ENCODE data around the gene TBC1D22A.

- TF ChIP-seq EZH2 (IDR thresholded peaks at IDR 0.05) (no peak), EZH2phosphoT487 (IDR thresholded peaks at IDR 0.05) (no peak), CTCF (IDR thresholded peaks at IDR 0.05) (no peak)
Measured at GRCh38 chr22:46900549-46900948, 138.1 kb downstream of the TBC1D22A start.

Measured in neural progenitor cell (in vitro differentiated cells).